Activated T-helper 17 cell treated with anti-CD3 and anti-CD28 coated beads, Interleukin-2, amount 50 U/mL, for 72 hours (primary cell): ENCODE results near the gene ZNF865. TPM values are rescaled to one million over a fixed set of nuclear protein-coding genes. Genes with fewer than 3 reads are reported as not detected.

ENCODE experiments used
- ATAC-seq: fragments of 150-1000 bp; cut with Tn5 transposase; replicated peaks from 2 replicates; pipeline ENCODE4 v1.10.0; 2021; ENCODE audit warnings: mild to moderate bottlenecking, moderate library complexity
- H3K27ac Mint-ChIP-seq: one replicate; pipeline ENCODE4 v1.8.0; 2022; ENCODE audit warnings: mixed read lengths
- H3K27me3 Mint-ChIP-seq: one replicate; pipeline ENCODE4 v1.8.0; 2022; ENCODE audit warnings: mixed read lengths
- H3K36me3 Mint-ChIP-seq: one replicate; pipeline ENCODE4 v1.8.0; 2022; ENCODE audit warnings: low read depth, mild to moderate bottlenecking, mixed read lengths
- H3K4me1 Mint-ChIP-seq: one replicate; pipeline ENCODE4 v1.8.0; 2022; ENCODE audit warnings: mixed read lengths
- H3K4me3 Mint-ChIP-seq: one replicate; pipeline ENCODE4 v1.8.0; 2022; ENCODE audit warnings: mild to moderate bottlenecking, mixed read lengths
- H3K9me3 Mint-ChIP-seq: one replicate; pipeline ENCODE4 v1.8.0; 2022; ENCODE audit warnings: mixed read lengths
- total RNA-seq, 2 donors: library from RNA; stranded (reverse); gene quantifications; one replicate each; pipeline ENCODE4 v1.2.3, GENCODE V29; 2022

ZNF865 gene
- total RNA-seq, 2 donors from 2014 or later, result 11.9 to 13.2 TPM

- no peaks in the 10 kb centered on the region for H3K27me3 Mint-ChIP-seq
- H3K9me3 Mint-ChIP-seq, result no peaks in the 10 kb centered on the region
- H3K27ac Mint-ChIP-seq, result peak overlapping the region; percentile 17
- no peak overlapping the region for H3K4me3 Mint-ChIP-seq
- no peak for ATAC-seq
- H3K4me1 Mint-ChIP-seq, result peaks cover 16% of the 10 kb centered on the region
- H3K36me3 Mint-ChIP-seq, result peaks cover 22% of the 10 kb centered on the region
Measured at GRCh38 chr19:55621205-55621672, 15.8 kb downstream of the ZNF865 start.

DNA sequence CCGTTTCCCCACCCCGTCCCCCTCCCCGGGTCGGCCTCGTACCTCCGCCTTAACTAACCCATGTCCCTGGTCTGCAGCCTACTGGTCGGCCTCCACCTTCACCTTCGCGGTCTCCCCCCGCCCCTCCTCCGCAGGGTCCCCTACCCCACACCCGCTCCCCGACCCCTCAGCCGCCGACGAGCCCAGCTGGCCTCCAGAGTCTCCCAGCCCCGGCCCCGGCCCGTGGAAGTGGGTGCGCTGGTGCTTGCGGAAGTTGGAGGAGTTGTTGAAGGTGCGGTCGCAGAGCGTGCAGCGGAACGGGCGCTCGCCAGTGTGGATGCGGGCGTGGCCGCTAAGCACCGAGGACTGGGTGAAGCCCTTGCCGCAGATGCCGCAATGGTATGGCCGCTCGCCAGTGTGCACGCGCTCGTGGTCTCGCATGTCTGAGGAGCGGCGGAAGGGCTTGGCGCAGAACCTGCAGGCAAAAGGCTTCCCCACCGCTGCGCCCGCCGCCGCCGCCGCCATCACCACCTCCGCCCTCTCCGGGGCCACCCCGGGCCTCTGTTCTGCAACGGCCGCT is 16.3 kb downstream of the ZNF865 start:
- Mint-ChIP-seq H3K9me3 (no peaks in the 10 kb centered on the region), H3K27ac (no peak overlapping the region), H3K36me3 (peaks cover 19% of the 10 kb centered on the region), H3K4me3 (no peak overlapping the region), H3K4me1 (peaks cover 22% of the 10 kb centered on the region), H3K27me3 (no peaks in the 10 kb centered on the region)
- no peak for ATAC-seq

- H3K27ac Mint-ChIP-seq, result no peak overlapping the region
- H3K27me3 Mint-ChIP-seq, result no peaks in the 10 kb centered on the region
- ATAC-seq, result no peak
- peaks cover 25% of the 10 kb centered on the region for H3K4me1 Mint-ChIP-seq
- peaks cover 12% of the 10 kb centered on the region for H3K36me3 Mint-ChIP-seq
- H3K9me3 Mint-ChIP-seq, result no peaks in the 10 kb centered on the region
- no peak overlapping the region for H3K4me3 Mint-ChIP-seq
Measured at GRCh38 chr19:55622242-55622969, 17.0 kb downstream of the ZNF865 start.

- no peak overlapping the region for H3K4me3 Mint-ChIP-seq
- H3K4me1 Mint-ChIP-seq, result peaks cover 25% of the 10 kb centered on the region
Measured at GRCh38 chr19:55623130-55623529, 17.7 kb downstream of the ZNF865 start.

GRCh38 chr19:55623561-55623960 is 18.1 kb downstream of the ZNF865 start:
- H3K9me3 Mint-ChIP-seq, result no peaks in the 10 kb centered on the region
- no peak for ATAC-seq
- peak overlapping the region; percentile 90 for H3K27ac Mint-ChIP-seq
- peak overlapping the region; percentile 77 for H3K4me3 Mint-ChIP-seq
- no peaks in the 10 kb centered on the region for H3K27me3 Mint-ChIP-seq
- peaks cover 25% of the 10 kb centered on the region for H3K4me1 Mint-ChIP-seq
- peaks cover 7% of the 10 kb centered on the region for H3K36me3 Mint-ChIP-seq

More at GRCh38 chr19:55623130-55623529, 17.7 kb downstream of the ZNF865 start:
- H3K27me3 Mint-ChIP-seq, result no peaks in the 10 kb centered on the region
- no peak overlapping the region for H3K27ac Mint-ChIP-seq
- peaks cover 7% of the 10 kb centered on the region for H3K36me3 Mint-ChIP-seq
- no peaks in the 10 kb centered on the region for H3K9me3 Mint-ChIP-seq
- no peak for ATAC-seq

- H3K36me3 Mint-ChIP-seq, result peaks cover 7% of the 10 kb centered on the region
- peak within 1 kb of the TSS; percentile 90 for H3K27ac Mint-ChIP-seq
- peak within 1 kb of the TSS; percentile 77 for H3K4me3 Mint-ChIP-seq
- peak; percentile 69 for ATAC-seq
- peaks cover 25% of the 10 kb centered on the region for H3K4me1 Mint-ChIP-seq
- no peaks in the 10 kb centered on the region for H3K9me3 Mint-ChIP-seq
- no peaks in the 10 kb centered on the region for H3K27me3 Mint-ChIP-seq
Measured at GRCh38 chr19:55624109-55625003, 18.9 kb downstream of the ZNF865 start, which contains the start of gene ZNF784. ZNF784 (minus strand) TSS chr19:55624566; CDS start chr19:55624561, 5 bp downstream.

DNA sequence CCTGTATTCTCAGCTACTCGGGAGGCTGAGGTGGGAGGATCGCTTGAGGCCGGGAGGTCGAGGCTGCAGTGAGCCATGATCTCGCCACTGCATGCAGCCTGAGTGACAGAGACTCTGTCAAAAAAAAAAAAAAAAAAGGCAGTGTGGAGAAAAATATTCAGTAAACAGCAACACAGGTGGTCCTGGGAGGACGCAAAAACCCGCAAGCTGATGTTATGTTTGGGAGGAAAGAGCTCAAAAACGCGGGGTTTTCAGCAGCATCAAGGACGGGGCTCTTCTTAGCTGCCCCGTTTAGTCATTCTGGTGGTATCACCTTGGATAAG is 19.5 kb downstream of the ZNF865 start:
- Mint-ChIP-seq H3K9me3 (no peaks in the 10 kb centered on the region), H3K4me1 (peaks cover 25% of the 10 kb centered on the region), H3K27ac (peak overlapping the region; percentile 90), H3K36me3 (peaks cover 7% of the 10 kb centered on the region), H3K4me3 (peak overlapping the region; percentile 77), H3K27me3 (no peaks in the 10 kb centered on the region)
- ATAC-seq, result no peak

DNA sequence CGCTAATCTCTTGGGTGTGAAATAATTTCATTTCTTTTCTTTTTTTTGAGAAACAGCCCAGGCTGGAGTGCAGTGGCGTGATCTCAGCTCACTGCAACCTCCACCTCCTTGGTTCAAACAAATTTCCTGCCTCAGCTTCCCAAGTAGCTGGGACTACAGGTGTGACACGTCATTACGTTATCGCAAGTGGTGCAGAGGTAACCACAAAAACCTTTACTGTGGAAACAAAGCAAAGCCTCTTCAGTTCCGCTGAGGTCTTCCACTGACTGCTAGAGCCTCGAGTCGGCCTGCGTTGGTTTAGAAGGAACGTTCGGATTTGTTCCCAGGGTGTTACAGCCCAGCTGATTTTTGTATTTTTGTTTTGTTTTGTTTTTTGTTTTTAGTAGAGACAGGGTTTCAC is 20.9 kb downstream of the ZNF865 start:
- H3K27ac Mint-ChIP-seq, result peak overlapping the region; percentile 29
- peaks cover 25% of the 10 kb centered on the region for H3K4me1 Mint-ChIP-seq
- ATAC-seq, result peak; percentile 82
- H3K9me3 Mint-ChIP-seq, result no peaks in the 10 kb centered on the region
- peaks cover 7% of the 10 kb centered on the region for H3K36me3 Mint-ChIP-seq
- H3K27me3 Mint-ChIP-seq, result no peaks in the 10 kb centered on the region
- H3K4me3 Mint-ChIP-seq, result peak overlapping the region; percentile 59

DNA sequence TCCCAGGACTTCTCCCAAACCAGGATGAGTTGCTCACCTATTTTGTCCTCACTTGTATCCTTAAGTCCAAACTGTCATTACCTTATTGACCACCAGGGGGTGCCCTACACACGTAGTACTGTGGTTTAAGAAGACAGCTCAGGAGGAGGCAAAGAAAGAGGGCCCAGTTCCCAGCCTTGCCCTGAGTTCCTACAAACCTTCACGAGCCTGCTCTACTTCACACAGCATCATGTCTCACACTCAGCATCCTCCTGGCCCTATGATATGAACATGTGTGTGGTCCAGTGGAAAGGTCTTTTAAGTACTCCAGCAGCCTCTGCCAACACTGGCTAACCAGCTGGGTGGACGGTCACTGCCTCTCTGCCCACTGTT is 27.0 kb downstream of the ZNF865 start:
- peak; percentile 54 for ATAC-seq
- peaks cover 38% of the 10 kb centered on the region for H3K4me1 Mint-ChIP-seq

DNA sequence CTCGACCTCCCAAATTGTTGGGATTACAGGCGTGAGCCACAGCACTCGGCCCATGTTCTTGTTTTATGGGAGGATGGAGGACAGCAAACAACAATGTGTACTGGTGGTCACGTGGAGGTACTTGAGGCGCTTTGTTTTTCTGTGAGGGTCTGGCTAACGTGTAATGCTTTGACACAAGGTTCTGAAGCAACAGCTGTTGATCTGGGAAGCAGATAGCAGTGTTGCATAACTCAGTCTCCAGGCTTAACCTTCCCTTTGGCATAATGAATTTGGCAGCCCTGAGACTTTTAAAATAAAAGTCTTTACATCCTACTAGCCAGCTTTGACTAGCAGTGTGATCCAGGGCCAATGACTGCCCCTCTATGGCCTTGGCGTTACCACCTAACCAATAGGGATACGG is 28.4 kb downstream of the ZNF865 start:
- H3K4me1 Mint-ChIP-seq, result peaks cover 47% of the 10 kb centered on the region
- no peak overlapping the region for H3K27ac Mint-ChIP-seq
- H3K4me3 Mint-ChIP-seq, result peak overlapping the region; percentile 96

More for the DNA sequence above, 27.0 kb downstream of the ZNF865 start:
- H3K9me3 Mint-ChIP-seq, result no peaks in the 10 kb centered on the region
- peaks cover 23% of the 10 kb centered on the region for H3K36me3 Mint-ChIP-seq
- H3K27me3 Mint-ChIP-seq, result no peaks in the 10 kb centered on the region
- H3K4me3 Mint-ChIP-seq, result peak overlapping the region; percentile 36
- H3K27ac Mint-ChIP-seq, result peak overlapping the region; percentile 15

GRCh38 chr19:55635334-55635717 is 29.9 kb downstream of the ZNF865 start:
- ATAC-seq, result peak; percentile 41
- Mint-ChIP-seq H3K4me1 (peaks cover 50% of the 10 kb centered on the region), H3K27me3 (no peaks in the 10 kb centered on the region), H3K27ac (peak overlapping the region; percentile 100), H3K4me3 (peak overlapping the region; percentile 96), H3K9me3 (peaks cover 3% of the 10 kb centered on the region), H3K36me3 (peaks cover 40% of the 10 kb centered on the region)

More for the DNA sequence above, 28.4 kb downstream of the ZNF865 start:
- Mint-ChIP-seq H3K9me3 (no peaks in the 10 kb centered on the region), H3K27me3 (no peaks in the 10 kb centered on the region), H3K36me3 (peaks cover 34% of the 10 kb centered on the region)
- ATAC-seq, result no peak

DNA sequence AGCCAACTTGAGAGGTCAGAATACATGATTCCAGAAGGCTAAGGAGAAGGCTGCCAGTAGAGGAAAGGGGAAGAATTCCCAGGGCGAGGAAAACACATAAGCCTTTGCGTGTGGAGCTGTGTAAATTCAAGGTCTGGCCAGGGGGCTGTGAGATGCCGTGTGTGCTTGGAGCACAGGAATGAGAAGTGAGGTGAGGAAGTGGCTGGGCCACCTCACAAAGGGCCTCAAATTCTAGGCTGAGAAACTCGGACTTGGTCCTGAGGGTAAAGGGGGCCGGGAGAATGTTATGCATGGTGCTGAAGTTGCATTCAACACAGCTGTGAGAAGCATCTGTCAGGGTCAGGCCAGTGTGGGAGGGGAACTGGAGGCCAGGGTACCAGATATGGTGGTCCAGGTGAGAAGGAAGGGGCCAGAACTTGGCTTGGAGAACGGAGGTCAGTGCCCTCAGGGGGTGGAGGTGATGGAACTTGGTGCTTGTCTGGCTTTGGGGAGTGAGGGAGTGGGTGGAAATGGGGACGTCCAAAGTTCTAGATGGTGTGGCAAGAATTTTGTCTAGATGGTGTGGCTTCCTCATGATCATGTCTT is 30.5 kb downstream of the ZNF865 start:
- ATAC-seq, result no peak
- Mint-ChIP-seq H3K4me3 (peak overlapping the region; percentile 96), H3K27ac (peak overlapping the region; percentile 100), H3K36me3 (peaks cover 43% of the 10 kb centered on the region), H3K9me3 (peaks cover 3% of the 10 kb centered on the region), H3K27me3 (no peaks in the 10 kb centered on the region), H3K4me1 (peaks cover 50% of the 10 kb centered on the region)

- H3K36me3 Mint-ChIP-seq, result peaks cover 49% of the 10 kb centered on the region
- H3K27ac Mint-ChIP-seq, result peak overlapping the region; percentile 100
- ATAC-seq, result no peak
- no peaks in the 10 kb centered on the region for H3K27me3 Mint-ChIP-seq
- peaks cover 54% of the 10 kb centered on the region for H3K4me1 Mint-ChIP-seq
- H3K4me3 Mint-ChIP-seq, result peak overlapping the region; percentile 96
- H3K9me3 Mint-ChIP-seq, result peaks cover 3% of the 10 kb centered on the region
Measured at GRCh38 chr19:55636723-55637122, 31.3 kb downstream of the ZNF865 start.

DNA sequence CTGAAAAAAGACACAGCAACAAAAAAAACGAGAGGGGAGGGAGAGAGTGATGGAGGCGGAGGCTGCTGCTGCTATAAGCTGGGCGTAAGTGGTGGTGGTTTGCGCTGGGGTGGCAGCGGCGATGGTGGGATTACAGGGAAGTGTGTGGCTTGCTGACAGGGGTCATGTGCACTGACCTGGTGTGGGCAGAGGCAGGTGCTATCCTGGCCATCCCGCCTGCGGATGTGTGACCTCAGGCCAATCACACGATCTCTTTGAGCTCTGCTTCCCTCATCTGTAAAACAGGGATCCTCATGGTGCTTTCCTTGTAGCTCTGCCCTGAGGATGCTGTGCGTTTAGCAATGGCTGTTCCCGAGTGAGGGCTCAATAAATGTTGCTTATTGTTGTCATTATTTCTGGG is 32.1 kb downstream of the ZNF865 start:
- Mint-ChIP-seq H3K4me3 (peak overlapping the region; percentile 96), H3K36me3 (peaks cover 55% of the 10 kb centered on the region), H3K27ac (peak overlapping the region; percentile 57), H3K27me3 (no peaks in the 10 kb centered on the region), H3K4me1 (peaks cover 52% of the 10 kb centered on the region), H3K9me3 (peaks cover 3% of the 10 kb centered on the region)
- no peak for ATAC-seq
